22Rv1 (cell line): Measurements from ENCODE around the gene ASXL2.

ENCODE experiments used
- ZFX ChIP-seq: fragments of 450-650 bp; IDR thresholded peaks from 2 replicates; pipeline ENCODE4 v1.6.1; 2017; ENCODE audit warnings: antibody characterized with exemption, borderline replicate concordance
- TF ChIP-seq, protein P1 (sequence below): fragments of 450-650 bp; IDR thresholded peaks from 2 replicates; pipeline ENCODE4 v1.5.1; 2017; ENCODE audit warnings: mild to moderate bottlenecking

DNA sequence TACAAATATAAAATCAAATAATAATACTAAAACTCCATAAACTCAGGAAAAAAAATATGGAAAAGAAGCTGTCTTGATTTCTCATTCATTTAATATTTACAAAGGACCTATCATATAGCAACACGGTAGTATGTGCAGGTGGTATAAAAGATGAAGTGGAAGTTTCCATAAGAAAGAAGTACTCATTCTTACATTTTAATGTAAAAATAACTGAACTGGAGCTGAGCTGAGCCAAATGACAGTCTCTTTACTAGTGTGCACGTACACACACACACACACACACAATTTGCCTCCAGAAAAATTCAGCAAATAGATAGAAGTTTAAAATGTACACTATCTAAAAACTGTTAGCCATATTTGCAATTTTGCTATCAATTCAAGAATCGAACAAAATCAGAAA, 54.1 kb downstream of the ASXL2 start:
- TF ChIP-seq, protein P1, sequence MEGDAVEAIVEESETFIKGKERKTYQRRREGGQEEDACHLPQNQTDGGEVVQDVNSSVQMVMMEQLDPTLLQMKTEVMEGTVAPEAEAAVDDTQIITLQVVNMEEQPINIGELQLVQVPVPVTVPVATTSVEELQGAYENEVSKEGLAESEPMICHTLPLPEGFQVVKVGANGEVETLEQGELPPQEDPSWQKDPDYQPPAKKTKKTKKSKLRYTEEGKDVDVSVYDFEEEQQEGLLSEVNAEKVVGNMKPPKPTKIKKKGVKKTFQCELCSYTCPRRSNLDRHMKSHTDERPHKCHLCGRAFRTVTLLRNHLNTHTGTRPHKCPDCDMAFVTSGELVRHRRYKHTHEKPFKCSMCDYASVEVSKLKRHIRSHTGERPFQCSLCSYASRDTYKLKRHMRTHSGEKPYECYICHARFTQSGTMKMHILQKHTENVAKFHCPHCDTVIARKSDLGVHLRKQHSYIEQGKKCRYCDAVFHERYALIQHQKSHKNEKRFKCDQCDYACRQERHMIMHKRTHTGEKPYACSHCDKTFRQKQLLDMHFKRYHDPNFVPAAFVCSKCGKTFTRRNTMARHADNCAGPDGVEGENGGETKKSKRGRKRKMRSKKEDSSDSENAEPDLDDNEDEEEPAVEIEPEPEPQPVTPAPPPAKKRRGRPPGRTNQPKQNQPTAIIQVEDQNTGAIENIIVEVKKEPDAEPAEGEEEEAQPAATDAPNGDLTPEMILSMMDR = no peak
- no peak for TF ChIP-seq ZFX
